AG04450 (cell line): ENCODE data around the gene HIGD1C. TPM values are rescaled to one million over a fixed set of nuclear protein-coding genes. Genes with fewer than 3 reads are reported as not detected.
"Not testable (repeated sequence)": the region's sequence is repeated elsewhere in the genome, so short reads cannot be mapped to it uniquely, and the experiment has no call there.

Experiments used
- CTCF ChIA-PET: fragments of 300-600, 350-600 bp; formaldehyde crosslinking; extraction: SDS; loops from one replicate; lab custom pipeline; 2022; ENCODE audit warnings: antibody characterized with exemption, inconsistent platforms; lab: Charles Lee
- POLR2A ChIA-PET: fragments of 350-600 bp; formaldehyde crosslinking; extraction: SDS; loops from one replicate; lab custom pipeline; 2021; ENCODE audit warnings: antibody characterized with exemption, inconsistent platforms; lab: Yijun Ruan, JAX
- DNase-seq: peaks from one replicate; pipeline ENCODE4 v3.0.0-alpha.2; 2011; ENCODE audit warnings: low read depth, low spot score
- H3K27ac ChIP-seq: one replicate; pipeline ENCODE4 v1.5.1; 2012; ENCODE audit warnings: low read depth, low read length, control low read depth
- H3K27me3 ChIP-seq: one replicate; pipeline ENCODE4 v1.6.0; 2012; ENCODE audit warnings: low read length; ENCODE audit not compliant: control insufficient read depth, insufficient read depth
- H3K4me3 ChIP-seq: 2 replicates; pipeline ENCODE4 v1.5.1; 2011; ENCODE audit warnings: mild to moderate bottlenecking, low read depth, low read length, control low read depth
- H3K9me3 ChIP-seq: 2 replicates; pipeline ENCODE4 v1.5.1; 2012; ENCODE audit warnings: low read length; ENCODE audit not compliant: control insufficient read depth, insufficient read depth
- polyA plus RNA-seq: library from polyadenylated mRNA; depleted of rRNA; stranded (reverse); fragments of >200 nt; gene quantifications from 2 replicates; pipeline ENCODE4 v1.2.3, GENCODE V29; 2011
- TF ChIP-seq, protein P1 (sequence below): IDR thresholded peaks from 2 replicates; pipeline ENCODE4 v1.5.1; 2011; ENCODE audit warnings: low read depth, low read length, control low read depth, inconsistent platforms

HIGD1C gene
- polyA plus RNA-seq, 1 experiment: not detected

DNA sequence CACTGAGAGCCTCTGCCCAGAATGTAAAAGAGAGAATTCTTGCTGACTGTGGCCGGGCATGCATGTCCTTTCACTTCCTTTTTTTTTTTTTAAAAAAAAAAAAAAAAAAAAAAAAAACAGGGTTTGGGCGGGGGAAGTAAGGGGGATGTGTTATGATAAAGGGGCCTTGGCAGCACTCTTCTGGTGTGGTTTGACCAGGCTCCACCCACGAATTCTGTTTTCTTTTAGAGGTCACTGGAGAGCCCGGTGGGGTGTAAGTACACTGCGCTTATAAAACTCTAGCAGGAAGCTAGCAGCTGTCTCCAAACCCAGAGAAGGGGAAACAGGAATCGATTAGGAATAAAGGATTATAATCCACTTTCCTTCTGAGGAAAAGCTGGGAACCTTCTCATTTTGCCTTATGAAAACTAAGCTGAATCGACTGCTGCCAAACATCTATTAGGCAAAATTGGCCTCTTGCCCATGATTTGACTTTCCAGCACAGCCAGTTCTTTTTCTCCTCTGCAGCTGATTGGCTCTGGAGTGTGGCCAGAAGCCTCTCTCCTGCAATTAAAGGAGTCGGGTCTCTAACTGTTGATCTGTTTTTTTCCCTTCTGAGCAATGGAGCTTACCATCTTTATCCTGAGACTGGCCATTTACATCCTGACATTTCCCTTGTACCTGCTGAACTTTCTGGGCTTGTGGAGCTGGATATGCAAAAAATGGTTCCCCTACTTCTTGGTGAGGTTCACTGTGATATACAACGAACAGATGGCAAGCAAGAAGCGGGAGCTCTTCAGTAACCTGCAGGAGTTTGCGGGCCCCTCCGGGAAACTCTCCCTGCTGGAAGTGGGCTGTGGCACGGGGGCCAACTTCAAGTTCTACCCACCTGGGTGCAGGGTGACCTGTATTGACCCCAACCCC, 27.7 kb upstream of the HIGD1C start:
- POLR2A ChIA-PET: interaction anchor here (0.7 to 1.4 kb wide), 4 partner anchors 9 to 159 kb away, joined by 3 to 8 read pairs (median 4); partner anchors contain the start of gene CSRNP2
- H3K27ac ChIP-seq: peak overlapping the region; percentile 71
- TF ChIP-seq, protein P1, sequence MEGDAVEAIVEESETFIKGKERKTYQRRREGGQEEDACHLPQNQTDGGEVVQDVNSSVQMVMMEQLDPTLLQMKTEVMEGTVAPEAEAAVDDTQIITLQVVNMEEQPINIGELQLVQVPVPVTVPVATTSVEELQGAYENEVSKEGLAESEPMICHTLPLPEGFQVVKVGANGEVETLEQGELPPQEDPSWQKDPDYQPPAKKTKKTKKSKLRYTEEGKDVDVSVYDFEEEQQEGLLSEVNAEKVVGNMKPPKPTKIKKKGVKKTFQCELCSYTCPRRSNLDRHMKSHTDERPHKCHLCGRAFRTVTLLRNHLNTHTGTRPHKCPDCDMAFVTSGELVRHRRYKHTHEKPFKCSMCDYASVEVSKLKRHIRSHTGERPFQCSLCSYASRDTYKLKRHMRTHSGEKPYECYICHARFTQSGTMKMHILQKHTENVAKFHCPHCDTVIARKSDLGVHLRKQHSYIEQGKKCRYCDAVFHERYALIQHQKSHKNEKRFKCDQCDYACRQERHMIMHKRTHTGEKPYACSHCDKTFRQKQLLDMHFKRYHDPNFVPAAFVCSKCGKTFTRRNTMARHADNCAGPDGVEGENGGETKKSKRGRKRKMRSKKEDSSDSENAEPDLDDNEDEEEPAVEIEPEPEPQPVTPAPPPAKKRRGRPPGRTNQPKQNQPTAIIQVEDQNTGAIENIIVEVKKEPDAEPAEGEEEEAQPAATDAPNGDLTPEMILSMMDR: no peak
- no peaks in the 10 kb centered on the region for H3K9me3 ChIP-seq
- no peaks in the 10 kb centered on the region for H3K27me3 ChIP-seq
- CTCF ChIA-PET: interaction anchor here (0.6 to 3.7 kb wide), 6 partner anchors 10 to 405 kb away, joined by 4 to 17 read pairs (median 6); no protein-coding TSS in a partner anchor
- H3K4me3 ChIP-seq: peak overlapping the region; percentile 67
- DNase-seq: peak; percentile 71

DNA sequence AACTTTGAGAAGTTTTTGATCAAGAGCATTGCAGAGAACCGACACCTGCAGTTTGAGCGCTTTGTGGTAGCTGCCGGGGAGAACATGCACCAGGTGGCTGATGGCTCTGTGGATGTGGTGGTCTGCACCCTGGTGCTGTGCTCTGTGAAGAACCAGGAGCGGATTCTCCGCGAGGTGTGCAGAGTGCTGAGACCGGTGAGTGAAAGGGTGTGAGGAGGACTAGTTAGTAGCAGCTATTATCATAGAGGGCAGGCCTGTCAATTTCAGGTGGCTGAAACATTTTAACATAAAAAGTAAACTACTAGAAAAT, 27.0 kb upstream of the HIGD1C start:
- Histone ChIP-seq H3K4me3 (peak overlapping the region; percentile 67), H3K9me3 (no peaks in the 10 kb centered on the region), H3K27ac (no peak overlapping the region), H3K27me3 (no peaks in the 10 kb centered on the region)
- ChIA-PET CTCF (interaction anchor here (1.2 to 3.7 kb wide), 4 partner anchors 9 to 160 kb away, joined by 4 to 17 read pairs (median 6); no protein-coding TSS in a partner anchor), POLR2A (interaction anchor here (1.1 to 1.4 kb wide), 2 partner anchors 9 to 59 kb away, joined by 4 to 5 read pairs; no protein-coding TSS in a partner anchor)
- no peak for DNase-seq
- TF ChIP-seq, protein P1: no peak

DNA sequence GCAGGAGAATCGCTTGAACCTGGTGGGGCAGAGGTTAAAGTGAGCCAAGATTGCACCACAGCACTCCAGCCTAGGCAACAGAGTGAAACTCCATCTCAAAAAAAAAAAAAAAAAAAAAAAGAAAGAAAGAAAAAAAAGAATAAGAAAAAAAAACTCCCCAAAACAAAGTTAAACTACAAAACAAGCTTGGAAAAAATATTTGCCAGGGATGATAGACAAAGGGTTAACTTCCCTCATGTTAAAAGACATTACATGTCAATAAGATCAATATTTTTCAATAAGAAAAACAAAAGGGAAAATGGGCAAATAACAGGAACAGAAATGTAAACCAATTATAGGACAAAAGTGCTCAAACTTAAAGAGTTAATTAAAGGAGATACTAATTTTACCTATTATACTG, 26.4 kb upstream of the HIGD1C start:
- Histone ChIP-seq H3K4me3 (peak overlapping the region; percentile 67), H3K27me3 (no peaks in the 10 kb centered on the region), H3K9me3 (no peaks in the 10 kb centered on the region), H3K27ac (no peak overlapping the region)
- TF ChIP-seq, protein P1: no peak
- no peak for DNase-seq
- CTCF ChIA-PET: interaction anchor here (1.0 to 3.7 kb wide), 2 partner anchors 61 to 206 kb away, joined by 3 to 17 read pairs; no protein-coding TSS in a partner anchor
- POLR2A ChIA-PET: no interaction called here

DNA sequence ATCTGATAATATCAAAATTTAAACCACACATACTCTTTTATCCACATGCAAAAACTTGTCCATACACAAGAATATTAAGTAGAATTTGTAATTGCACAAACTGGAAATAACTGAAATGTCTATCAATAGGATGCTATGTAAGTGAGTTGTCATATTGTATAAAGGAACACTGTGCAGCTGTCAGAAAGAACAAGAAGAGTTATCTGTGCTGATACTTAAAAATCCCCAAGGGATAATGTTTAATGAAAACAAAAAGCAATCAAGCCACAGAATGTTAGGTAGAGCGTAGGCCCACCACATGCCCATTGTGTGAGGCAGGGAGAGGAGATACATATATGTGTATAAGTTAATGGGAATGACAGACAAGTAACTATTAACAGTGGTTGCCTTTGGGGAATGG, 25.9 kb upstream of the HIGD1C start:
- DNase-seq: no peak
- TF ChIP-seq, protein P1: no peak
- CTCF ChIA-PET: interaction anchor here (1.0 to 3.7 kb wide), 2 partner anchors 60 to 206 kb away, joined by 3 to 17 read pairs; no protein-coding TSS in a partner anchor
- POLR2A ChIA-PET: no interaction called here
- peak overlapping the region; percentile 39 for H3K4me3 ChIP-seq
- H3K9me3 ChIP-seq: no peaks in the 10 kb centered on the region
- H3K27me3 ChIP-seq: no peaks in the 10 kb centered on the region
- H3K27ac ChIP-seq: no peak overlapping the region

DNA sequence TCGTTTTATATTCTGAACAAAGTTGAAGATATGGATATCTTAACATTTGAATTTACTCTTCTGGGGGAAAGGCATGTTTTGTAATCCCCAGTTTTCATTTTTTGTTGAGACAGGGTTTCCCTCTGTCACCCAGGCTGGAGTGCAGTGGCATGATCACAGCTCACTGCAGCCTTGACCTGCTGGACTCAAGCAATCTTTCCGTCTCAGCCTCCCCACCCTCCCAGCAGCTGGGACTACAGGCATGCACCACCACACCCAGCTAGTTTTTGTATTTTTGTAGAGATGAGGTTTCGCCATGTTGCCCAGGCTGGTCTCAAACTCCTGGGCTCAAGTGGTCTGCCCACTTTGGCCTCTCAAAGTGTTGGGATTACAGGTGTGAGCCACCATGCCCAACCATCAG, 25.4 kb upstream of the HIGD1C start:
- H3K4me3 ChIP-seq: peak overlapping the region; percentile 15; the same call in 1 of the 2 replicates
- DNase-seq, H3K27ac ChIP-seq, H3K9me3 ChIP-seq, POLR2A ChIA-PET, H3K27me3 ChIP-seq: not testable (repeated sequence)
- CTCF ChIA-PET: interaction anchor here (1.0 kb wide), 1 partner anchor 207 kb away, joined by 3 read pairs; no protein-coding TSS in a partner anchor
